HG02852 (cell line): ENCODE measurements around the gene REG4.
"Not testable (repeated sequence)": the region's sequence is repeated elsewhere in the genome, so short reads cannot be mapped to it uniquely, and the experiment has no call there.

ENCODE experiments used
- ATAC-seq: cut with Tn5 transposase; IDR thresholded peaks from one replicate; pipeline ENCODE4 v1.9.1; 2021; ENCODE audit warnings: mild to moderate bottlenecking, moderate library complexity; ENCODE audit not compliant: unreplicated experiment

Gene REG4

DNA sequence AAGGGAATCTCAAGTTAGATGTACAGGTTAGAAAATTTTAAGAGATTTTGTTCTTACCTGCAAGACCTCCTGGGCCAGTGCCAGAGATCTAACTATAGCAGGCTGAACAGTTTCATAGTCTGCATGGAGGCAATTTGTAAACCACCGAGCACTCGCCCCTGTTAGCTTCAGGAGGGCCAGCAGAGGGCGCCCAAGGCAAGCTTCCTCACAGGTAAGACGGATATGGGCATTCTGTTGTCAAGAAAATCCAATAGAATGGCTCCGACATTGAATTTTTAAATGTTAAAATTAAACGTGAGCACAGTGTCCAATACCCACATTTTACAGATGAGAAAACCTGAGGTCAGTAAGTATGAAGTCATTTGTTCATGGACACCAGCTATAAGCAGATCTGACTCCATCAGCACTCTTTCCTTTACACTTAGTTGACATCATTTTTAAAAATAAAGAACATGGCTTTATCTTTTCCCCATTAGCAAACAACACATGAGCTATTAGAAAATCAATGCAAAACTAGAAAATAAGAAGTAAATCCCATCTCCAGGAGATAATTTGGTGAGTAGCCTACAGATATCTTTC is 2.2 kb downstream of the REG4 start:
- ATAC-seq = peak; percentile 82

DNA sequence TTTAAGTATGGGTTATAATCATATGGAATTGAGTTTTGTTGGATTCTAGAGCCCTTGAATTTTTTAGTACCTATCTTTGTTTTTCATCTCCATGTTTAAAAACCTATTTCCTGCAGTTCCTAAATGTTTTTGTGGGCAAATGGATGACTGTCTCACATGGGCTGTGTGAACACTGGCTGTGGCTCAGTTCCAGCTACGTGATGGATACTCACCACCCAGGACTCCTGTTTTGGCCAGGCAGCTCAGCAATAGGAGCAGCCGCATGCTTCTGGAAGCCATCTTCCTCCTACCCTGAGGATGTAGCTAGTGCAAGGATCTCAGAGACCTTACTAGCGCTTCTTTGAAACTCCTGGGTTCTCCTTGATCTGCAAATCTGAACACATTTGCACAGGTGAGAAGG is 2.8 kb downstream of the REG4 start:
- ATAC-seq = no peak

DNA sequence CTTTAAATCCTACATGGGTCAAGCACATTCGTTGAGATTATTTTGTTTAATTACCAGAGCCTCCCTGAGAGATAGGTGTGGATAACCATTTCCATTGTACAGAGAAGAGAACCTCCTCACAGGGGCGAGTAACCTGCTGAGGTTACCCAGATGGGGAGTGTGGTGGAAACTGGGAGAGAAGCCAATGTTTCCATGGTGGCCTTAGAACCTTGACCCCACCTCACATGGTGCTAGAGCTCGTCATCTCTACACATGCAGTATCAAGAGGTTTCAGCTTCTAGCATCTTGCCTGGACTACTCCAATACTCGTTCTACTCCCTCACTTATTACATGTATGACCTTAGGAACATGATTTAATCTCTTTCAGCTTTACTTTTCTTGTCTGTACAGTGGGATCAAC is 4.8 kb downstream of the REG4 start:
- ATAC-seq = no peak

DNA sequence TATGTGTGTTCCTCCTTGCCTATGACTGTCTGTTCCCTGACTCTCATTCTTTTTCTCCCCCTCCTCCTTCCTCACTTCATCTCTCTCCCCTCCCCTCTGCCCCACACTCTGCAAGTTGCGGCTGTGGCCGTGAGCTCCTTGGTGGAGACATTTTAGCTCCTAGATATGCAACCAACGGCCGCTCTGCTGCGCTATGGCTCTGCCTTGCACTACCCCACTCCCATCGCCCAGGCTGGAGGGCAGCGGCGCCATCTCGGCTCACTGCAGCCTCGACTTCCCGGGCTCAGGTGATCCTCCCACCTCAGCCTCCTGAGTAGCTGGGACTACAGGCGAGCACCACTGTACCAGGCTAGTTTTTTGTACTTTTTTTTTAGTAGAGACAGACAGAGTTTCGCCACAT is 5.5 kb downstream of the REG4 start:
- no peak for ATAC-seq

DNA sequence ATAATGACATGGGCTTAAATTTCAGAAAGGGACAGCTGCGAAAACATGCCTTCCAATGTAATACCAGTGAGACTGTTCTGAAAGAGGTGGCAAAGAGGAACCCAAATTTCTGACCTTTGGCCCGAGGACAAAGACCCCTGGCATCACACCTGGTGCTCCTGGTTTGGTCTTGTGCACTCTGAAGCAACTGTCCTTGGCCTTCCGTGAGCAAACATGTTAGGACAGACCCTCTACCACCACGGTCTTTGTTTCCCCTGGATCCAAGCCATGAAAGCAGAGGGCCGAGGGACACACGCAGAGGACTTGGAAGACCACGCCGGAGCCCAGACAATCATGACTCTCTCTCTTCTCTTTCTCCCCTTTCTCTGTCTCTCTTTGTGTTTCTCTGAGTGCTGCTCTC is 6.0 kb downstream of the REG4 start:
- ATAC-seq = no peak

DNA sequence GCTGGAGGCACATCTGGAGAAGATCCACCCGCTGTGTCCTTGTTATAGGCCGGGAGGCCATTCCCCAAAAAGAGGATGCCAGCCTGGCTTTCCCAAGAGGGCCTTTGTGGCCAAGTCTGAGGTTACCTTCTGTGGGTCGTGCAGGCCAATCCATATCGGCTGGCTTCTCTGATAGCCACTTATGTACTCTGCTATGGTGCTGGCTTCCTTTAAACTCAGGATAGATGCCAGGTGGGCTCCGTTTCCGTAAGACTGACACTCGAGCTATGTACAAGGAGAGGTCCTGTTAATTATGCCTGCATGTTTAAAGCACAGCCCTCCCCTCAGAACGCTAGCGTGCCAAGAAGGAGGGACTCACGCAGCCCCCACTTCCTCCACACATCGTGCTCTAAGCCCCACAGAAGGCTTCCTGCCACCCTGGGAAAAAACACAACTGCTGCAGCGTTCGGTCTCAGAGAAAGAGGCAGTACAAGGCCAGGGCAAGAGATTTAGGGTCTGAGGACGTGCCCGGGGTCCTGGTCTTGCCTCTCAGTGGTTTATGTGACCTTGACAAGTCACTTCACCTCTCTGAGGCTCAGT is 11.6 kb downstream of the REG4 start:
- ATAC-seq = no peak

DNA sequence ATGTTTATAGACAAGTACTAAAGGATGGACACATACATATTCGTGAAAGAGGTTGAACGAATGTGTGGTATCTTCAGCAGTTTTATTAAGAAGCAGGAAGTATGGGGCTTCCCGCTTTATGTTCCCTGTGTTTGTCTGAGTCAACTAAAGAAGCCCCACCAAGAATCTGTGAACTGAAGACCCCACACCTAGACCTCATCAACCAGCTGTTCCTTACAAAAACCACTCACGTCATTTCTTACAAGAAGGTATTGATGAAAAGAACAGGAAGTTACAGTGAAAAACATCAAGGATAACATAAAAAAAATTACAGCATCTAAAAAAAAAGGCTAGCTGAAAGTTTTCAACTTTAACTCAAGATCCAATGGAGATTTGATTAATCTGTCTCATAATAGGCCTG is 12.3 kb downstream of the REG4 start:
- no peak for ATAC-seq

DNA sequence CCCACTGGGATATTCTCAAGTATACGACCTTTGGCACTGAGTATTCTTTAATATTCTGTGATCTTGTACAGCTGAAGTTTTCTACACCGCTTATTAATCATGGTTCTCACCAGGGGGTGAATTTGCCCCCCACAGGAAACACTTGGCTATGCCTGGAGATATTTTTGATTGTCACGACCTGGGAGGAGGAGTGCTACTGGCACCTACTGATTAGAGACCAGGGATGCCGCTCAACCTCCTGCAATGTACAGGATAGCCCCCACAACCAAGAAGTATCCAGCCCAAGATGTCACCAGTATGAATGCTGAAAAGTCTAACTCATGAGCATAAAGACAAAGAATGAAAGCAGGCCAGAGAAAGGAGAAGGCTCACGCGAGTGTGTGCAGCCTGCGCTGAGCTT is 13.7 kb downstream of the REG4 start:
- no peak for ATAC-seq

DNA sequence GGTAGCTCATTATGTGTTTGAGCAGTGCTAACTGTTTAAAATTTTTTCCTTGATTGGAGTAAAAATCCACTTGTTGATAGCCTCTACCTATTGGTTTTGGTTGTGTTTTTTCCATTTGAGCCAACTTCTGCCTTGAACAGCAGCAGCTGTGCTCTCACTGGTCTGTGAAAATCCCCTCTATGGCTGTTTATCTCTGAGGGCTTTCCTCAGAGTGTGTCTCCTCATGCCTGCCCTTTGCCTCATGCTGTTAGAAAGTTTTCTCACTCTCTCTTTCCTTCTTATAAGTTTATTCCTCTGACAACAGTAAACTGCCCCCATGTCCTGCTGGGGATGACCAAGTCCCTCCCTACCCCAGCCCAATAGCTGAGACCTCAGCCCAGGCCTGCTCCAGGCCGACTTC is 14.1 kb downstream of the REG4 start:
- ATAC-seq = no peak

DNA sequence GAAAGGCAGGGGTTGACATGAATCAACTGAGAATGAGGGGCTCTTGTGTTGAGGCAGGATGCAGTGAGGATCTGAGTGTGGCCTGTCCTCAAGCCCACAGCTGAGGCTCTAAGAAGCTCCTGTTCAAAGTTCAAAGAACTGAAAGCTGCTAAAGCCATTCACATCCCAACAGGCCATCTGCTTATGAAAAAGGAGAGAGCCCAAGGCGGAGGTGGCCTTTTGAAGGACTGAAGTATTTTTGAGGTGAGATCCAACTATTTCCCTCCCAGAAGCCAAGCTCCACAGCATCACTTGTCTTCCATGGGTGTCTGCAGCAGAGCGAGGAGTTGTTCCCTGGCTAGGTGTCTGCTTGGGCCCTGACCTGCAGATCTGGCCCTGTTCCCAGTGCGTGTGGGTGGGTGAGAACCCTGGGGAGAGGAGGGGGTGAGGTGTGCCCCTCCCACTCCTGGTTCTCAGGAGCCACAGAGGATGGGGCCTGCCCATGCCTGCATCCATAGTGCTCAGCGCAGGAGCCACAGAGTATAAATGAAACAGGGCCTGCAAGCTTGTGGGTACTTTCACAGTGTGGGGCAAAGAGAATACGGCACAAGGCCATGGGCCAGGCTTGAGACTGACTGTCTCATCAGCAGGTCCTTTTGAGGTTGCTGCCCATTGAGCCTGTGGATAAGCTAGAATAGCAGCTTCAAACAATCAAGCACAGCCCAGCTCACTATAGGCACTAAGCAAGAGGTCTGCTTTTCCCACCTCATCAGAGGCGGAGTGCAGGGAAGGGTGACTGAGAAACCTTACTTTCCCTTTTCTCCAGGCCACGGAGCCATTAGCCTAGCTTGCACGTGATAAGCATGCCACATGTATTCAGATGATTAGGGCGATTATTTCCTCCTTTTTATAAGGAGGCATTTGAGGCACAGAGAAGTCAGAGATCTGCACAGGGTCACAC is 15.7 kb downstream of the REG4 start:
- ATAC-seq = no peak

DNA sequence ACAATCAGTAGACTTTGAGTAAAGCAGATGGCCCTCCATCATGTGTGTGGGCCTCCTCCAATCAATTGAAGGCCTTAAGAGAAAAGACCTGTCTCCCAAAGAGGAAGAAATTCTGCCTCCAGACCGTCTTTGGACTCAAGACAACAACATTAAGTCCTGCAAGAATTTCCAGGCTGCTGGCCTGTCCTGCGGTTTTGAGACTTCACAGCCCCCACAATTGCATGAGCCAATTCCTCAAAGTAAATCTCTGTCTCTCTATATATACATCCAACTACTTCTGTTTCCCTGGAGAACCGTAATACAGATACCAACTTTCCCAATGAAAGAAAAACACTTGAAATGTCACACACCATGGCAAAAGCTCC is 16.4 kb downstream of the REG4 start:
- ATAC-seq = no peak

DNA sequence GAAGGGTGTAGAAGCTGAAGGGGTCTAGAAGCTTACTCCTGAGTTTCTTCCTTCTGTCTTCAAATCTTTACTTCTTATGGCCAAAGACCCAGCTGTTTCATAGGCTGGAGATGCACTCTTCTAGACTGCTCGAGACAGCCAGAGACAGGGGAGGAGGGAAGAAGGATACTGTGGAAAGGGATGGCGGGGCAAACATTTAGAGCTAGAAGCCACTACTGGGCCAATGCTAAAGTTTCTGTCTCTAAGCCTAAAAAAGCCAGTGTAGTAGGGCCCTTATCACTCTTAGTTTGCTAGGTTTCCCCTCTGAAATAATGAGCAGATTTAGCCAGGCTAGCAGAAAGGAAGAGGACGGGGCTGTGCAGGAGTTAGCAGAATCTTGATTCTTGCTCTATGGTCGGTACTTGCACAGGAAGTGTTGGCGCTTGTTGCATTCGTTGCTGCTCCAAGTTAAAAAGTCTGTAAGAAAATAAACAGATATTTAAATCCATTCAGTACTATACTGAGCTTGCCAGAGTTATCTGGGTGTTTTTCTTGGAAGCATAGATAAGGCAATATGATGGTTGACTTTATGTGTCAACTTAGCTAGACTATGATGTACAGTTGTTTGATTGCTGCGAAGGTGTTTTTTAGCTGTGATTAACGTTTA is 16.9 kb downstream of the REG4 start:
- no peak for ATAC-seq

DNA sequence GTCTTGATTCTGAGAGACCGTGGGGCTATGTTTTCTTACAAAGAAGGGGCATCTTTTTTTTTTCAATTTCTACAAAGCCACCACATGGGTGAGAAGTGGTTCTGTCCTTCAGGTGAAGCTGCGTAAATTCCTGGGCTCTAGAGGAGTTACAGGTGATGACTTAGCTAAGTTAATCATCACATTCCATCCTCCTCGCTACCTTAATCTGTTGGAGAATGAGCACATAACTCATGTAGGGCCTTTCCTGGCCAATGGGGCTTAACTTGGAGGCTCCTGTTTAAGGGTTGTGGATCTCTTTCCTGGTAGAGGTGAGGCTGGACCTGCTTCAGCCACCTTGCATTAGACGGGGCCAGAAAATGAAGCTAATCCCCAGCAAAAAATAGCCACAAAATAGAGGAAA is 19.9 kb downstream of the REG4 start:
- no peak for ATAC-seq

DNA sequence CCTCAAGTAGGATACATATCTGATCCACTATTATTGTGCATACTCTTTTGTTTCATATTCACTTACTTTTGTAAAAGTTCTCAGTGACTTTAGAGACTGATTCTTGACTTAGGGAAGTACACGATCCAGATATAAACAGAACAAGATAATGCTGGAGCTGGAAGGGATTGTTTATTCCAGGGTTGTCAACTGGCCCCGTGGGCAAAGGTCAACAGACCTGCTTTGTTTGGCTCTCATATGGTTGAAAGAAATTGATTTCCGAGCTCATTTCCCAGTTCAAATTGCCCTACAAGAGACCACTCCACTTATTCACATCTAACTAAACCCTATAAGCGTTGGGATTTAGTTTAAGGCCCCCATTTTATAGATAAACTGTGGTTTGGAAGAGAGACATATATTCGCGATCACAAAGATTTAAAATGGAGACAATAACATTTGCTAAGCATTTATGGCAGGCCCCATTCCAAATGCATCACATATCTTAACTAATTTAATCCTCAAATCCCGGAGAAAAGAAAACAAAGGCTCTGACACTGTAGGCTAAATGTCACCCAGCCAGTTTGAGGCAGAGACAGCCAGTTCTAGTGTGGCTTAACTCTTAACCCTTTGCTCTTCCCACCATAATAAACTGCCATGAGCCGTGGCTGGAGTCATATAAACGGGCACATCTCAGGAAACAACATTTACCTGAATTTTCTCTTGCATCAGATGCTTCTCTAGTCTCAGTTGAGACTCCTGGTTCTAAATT is 20.6 kb downstream of the REG4 start:
- no peak for ATAC-seq

DNA sequence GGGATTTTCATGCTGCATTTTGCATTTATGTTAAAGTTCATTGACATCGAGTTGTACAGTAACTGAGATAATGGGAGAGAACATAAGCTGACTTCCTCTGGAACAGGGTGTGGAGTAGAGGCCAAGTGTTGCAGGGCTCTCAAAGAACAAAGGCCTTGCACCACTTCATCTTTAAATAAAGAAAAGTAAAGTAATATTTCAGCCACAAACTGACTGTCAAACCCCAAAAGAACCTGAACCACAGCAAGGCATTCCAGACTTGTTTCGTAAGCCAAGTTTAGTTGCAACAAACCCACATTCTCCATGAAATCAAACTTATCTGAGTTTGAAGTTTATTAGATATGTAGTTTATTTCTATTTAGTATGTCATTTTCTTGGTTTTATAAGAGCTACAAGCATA is 23.5 kb downstream of the REG4 start:
- ATAC-seq = no peak

DNA sequence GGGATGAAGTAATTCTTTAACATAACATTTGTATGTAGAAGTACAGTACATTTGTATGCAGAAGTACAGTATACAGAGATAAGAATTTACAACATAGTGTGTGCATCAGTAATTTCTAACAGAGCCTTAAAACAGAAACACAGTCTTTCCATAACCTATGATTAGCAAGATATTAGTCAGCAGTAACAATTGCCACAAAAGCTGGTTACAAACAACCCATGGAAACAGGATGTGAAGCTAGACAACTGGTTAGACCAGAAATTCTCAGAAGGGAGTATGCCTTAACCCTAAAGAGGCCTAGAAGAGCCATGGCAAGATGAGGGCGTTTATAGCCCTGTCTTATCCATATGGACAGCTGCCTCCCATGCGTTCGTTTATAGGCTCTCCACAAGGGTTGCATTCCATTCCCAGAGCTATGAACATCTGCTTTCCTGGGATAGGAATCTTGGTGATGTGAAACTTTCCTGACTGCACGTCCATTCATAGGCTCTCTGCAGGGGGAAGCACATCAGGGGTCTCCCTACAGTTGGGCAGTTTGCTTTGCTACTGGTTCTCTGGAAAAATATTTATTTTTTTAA is 24.7 kb downstream of the REG4 start:
- not testable (repeated sequence) for ATAC-seq

DNA sequence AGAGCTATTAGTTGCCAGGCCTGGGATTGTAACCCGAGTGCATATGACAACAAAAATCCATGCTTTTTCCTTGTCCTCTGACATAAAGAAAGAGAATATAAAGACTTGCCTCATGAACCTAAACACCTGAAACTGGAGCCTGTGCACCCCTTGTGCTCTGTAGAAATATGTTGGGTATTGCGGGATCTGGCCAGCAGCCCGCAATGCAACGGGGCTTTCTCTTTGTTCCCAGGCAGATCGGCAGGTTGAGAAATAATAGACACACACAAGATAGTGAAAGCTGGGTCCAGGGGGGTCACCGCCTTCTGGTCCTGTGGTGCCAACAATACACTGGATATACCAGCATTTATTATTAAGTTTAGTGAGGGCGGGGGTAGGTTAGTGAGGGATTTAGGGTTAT is 25.2 kb downstream of the REG4 start:
- not testable (repeated sequence) for ATAC-seq

DNA sequence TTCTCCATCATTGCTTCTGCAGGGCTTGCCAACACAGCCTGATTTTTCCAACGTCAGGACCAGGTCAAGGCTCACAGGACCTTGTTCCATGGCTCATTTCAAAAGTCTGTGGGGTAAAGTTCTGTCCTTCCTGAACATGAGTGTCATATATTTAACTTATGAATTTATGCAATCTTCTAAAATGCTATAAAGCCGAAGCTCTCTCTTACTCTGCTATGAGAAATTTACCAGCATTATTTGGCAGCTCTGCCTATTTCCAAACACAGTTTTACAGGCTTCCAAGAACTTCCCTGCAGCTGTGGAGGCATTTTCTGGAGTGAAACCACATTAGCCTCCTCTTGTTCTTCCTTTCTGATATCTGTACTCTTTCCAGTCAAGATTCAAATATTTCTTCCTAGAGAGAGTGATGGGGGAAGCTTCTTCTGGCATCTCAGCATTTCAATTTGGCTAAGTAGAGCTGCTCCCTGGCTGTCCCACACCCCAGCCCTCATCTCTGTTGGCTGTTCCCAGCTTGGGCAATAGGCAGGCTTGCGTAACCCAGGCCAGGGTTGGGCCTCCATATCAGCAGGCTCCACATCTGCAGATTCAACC is 27.0 kb downstream of the REG4 start:
- no peak for ATAC-seq

DNA sequence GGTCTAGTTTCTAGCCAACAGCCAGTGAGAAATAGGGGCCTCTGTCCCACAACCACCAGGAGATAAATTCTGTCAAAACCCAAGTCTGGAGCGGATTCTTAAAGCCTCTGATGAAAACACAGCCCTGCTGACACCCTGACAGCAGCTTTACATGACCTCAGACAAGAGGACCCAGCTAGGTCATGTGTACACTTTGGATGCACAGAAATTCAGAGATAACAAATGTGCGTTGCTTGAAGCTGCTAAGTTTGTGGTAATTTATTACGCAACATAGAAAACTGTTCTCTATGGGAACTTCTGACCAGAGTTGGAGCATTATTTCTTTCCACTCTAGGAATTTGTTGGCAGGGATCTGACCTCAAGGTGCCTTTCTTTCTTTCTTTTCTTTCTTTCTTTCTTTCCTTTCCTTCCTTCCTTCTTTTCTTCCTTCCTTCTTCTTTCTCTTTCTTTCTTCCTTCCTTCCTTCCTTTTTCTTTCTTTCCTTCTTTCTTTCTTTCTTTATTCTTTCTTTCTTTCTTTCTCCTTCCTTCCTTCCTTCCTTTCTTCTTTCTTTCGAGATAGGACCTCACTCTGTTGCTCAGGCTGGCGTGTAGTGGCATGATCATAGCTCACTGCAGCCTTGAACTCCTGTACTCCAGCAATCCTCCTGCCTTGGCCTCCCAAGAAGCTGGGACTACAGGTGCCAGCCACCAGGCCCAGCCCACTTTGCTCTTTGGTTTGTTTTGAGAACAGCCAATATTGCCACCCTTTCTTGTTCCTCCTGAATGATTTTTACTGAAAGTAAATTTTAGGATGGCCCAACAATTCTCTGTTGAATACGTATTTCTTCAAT is 27.7 kb downstream of the REG4 start:
- no peak for ATAC-seq
